HEK293 (cell line): Measurements from ENCODE around the gene ARHGAP23.

Experiments
- HOXA7 ChIP-seq: sonication (generic); formaldehyde crosslinking; IDR thresholded peaks from 2 replicates; pipeline ENCODE4 v1.8.1; 2022; ENCODE audit warnings: missing genetic modification reagents, borderline replicate concordance
- HOXD13 ChIP-seq: sonication (generic); formaldehyde crosslinking; IDR thresholded peaks from 2 replicates; pipeline ENCODE4 v1.8.0; 2022; ENCODE audit warnings: missing genetic modification reagents, borderline replicate concordance
- MZF1 ChIP-seq: fragments of 450-650 bp; formaldehyde crosslinking; IDR thresholded peaks from 2 replicates; pipeline ENCODE4 v1.5.1; 2017; ENCODE audit warnings: missing biosample characterization, missing genetic modification characterization, borderline replicate concordance
- PRDM1 ChIP-seq: fragments of 450-650 bp; formaldehyde crosslinking; IDR thresholded peaks from 2 replicates; pipeline ENCODE4; 2016; ENCODE audit warnings: missing biosample characterization, missing genetic modification characterization
- REPIN1 ChIP-seq: fragments of 450-650 bp; formaldehyde crosslinking; IDR thresholded peaks from 2 replicates; pipeline ENCODE4 v1.5.1; 2017; ENCODE audit warnings: missing biosample characterization, missing genetic modification characterization, low read depth
- SCRT1 ChIP-seq: fragments of 450-650 bp; formaldehyde crosslinking; IDR thresholded peaks from 2 replicates; pipeline ENCODE4 v1.5.1; 2016; ENCODE audit warnings: missing biosample characterization, missing genetic modification characterization, borderline replicate concordance
- ZBTB20 ChIP-seq: fragments of 450-650 bp; formaldehyde crosslinking; IDR thresholded peaks from 2 replicates; pipeline ENCODE4 v1.5.1; 2016; ENCODE audit warnings: missing biosample characterization, missing genetic modification characterization
- ZBTB48 ChIP-seq: fragments of 450-650 bp; formaldehyde crosslinking; IDR thresholded peaks from 2 replicates; pipeline ENCODE4 v1.5.1; 2016; ENCODE audit warnings: missing biosample characterization, missing genetic modification characterization
- ZFP69B ChIP-seq: fragments of 450-650 bp; formaldehyde crosslinking; IDR thresholded peaks from 2 replicates; pipeline ENCODE4 v1.5.1; 2016; ENCODE audit warnings: missing biosample characterization, missing genetic modification characterization
- ZNF157 ChIP-seq: fragments of 450-650 bp; formaldehyde crosslinking; IDR thresholded peaks from 2 replicates; pipeline ENCODE4 v1.5.1; 2016; ENCODE audit warnings: missing biosample characterization, missing genetic modification characterization
- ZNF211 ChIP-seq: fragments of 450-650 bp; formaldehyde crosslinking; IDR thresholded peaks from 2 replicates; pipeline ENCODE4 v1.5.1; 2016; ENCODE audit warnings: low read depth, missing biosample characterization, missing genetic modification characterization
- ZNF23 ChIP-seq: fragments of 450-650 bp; formaldehyde crosslinking; IDR thresholded peaks from 2 replicates; pipeline ENCODE4 v1.5.1; 2016; ENCODE audit warnings: missing biosample characterization, missing genetic modification characterization, borderline replicate concordance
- ZNF266 ChIP-seq: fragments of 450-650 bp; formaldehyde crosslinking; IDR thresholded peaks from 2 replicates; pipeline ENCODE4 v1.5.1; 2016; ENCODE audit warnings: missing biosample characterization, missing genetic modification characterization, low read depth
- ZNF311 ChIP-seq: fragments of 450-650 bp; formaldehyde crosslinking; IDR thresholded peaks from 2 replicates; pipeline ENCODE4 v1.5.1; 2017; ENCODE audit warnings: missing biosample characterization, missing genetic modification characterization, borderline replicate concordance
- ZNF324 ChIP-seq: fragments of 450-650 bp; formaldehyde crosslinking; IDR thresholded peaks from 2 replicates; pipeline ENCODE4 v1.5.1; 2016; ENCODE audit warnings: missing biosample characterization, missing genetic modification characterization
- ZNF366 ChIP-seq: fragments of 450-650 bp; formaldehyde crosslinking; conservative IDR thresholded peaks from 2 replicates; pipeline ENCODE4 v1.5.1; 2016; ENCODE audit warnings: missing biosample characterization, missing genetic modification characterization
- ZNF394 ChIP-seq: fragments of 450-650 bp; formaldehyde crosslinking; IDR thresholded peaks from 2 replicates; pipeline ENCODE4 v1.5.1; 2016; ENCODE audit warnings: missing biosample characterization, missing genetic modification characterization, mild to moderate bottlenecking, moderate library complexity, borderline replicate concordance
- ZNF404 ChIP-seq: fragments of 450-650 bp; formaldehyde crosslinking; IDR thresholded peaks from 2 replicates; pipeline ENCODE4 v1.5.1; 2017; ENCODE audit warnings: missing biosample characterization, missing genetic modification characterization
- ZNF423 ChIP-seq: fragments of 450-650 bp; formaldehyde crosslinking; IDR thresholded peaks from 2 replicates; pipeline ENCODE4 v1.5.1; 2016; ENCODE audit warnings: missing biosample characterization, missing genetic modification characterization
- ZNF510 ChIP-seq: fragments of 450-650 bp; formaldehyde crosslinking; IDR thresholded peaks from 2 replicates; pipeline ENCODE4 v1.5.1; 2018; ENCODE audit warnings: mild to moderate bottlenecking, missing genetic modification characterization, missing biosample characterization; ENCODE audit not compliant: insufficient replicate concordance
- ZNF544 ChIP-seq: fragments of 450-650 bp; formaldehyde crosslinking; IDR thresholded peaks from 2 replicates; pipeline ENCODE4 v1.5.0; 2017; ENCODE audit warnings: missing biosample characterization, missing genetic modification characterization
- ZNF548 ChIP-seq: fragments of 450-650 bp; formaldehyde crosslinking; IDR thresholded peaks from 2 replicates; pipeline ENCODE4 v1.5.1; 2016; ENCODE audit warnings: missing biosample characterization, missing genetic modification characterization
- ZNF660 ChIP-seq: fragments of 450-650 bp; IDR thresholded peaks from 2 replicates; pipeline ENCODE4 v1.5.1; 2018; ENCODE audit warnings: missing biosample characterization, mild to moderate bottlenecking, missing genetic modification characterization
- ZNF768 ChIP-seq: fragments of 450-650 bp; formaldehyde crosslinking; IDR thresholded peaks from 2 replicates; pipeline ENCODE4 v1.5.1; 2018; ENCODE audit warnings: missing biosample characterization, mild to moderate bottlenecking, missing genetic modification characterization
- ZNF791 ChIP-seq: fragments of 450-650 bp; formaldehyde crosslinking; IDR thresholded peaks from 2 replicates; pipeline ENCODE4 v1.5.1; 2016; ENCODE audit warnings: missing biosample characterization, missing genetic modification characterization
- ZNF792 ChIP-seq: fragments of 450-650 bp; formaldehyde crosslinking; IDR thresholded peaks from 2 replicates; pipeline ENCODE4 v1.5.1; 2016; ENCODE audit warnings: missing biosample characterization, missing genetic modification characterization
- TF ChIP-seq, protein P1 (sequence below): fragments of 450-650 bp; formaldehyde crosslinking; IDR thresholded peaks from 2 replicates; pipeline ENCODE4 v1.5.1; 2016; ENCODE audit warnings: missing biosample characterization, missing genetic modification characterization
- TF ChIP-seq, protein P2 (sequence below): fragments of 450-650 bp; formaldehyde crosslinking; IDR thresholded peaks from 2 replicates; pipeline ENCODE4 v1.5.1; 2016; ENCODE audit warnings: missing biosample characterization, missing genetic modification characterization
- TF ChIP-seq, protein P3 (sequence below): fragments of 450-650 bp; formaldehyde crosslinking; IDR thresholded peaks from 2 replicates; pipeline ENCODE4 v1.5.1; 2016; ENCODE audit warnings: missing biosample characterization, missing genetic modification characterization
- TF ChIP-seq, protein P4 (sequence below): fragments of 450-650 bp; formaldehyde crosslinking; IDR thresholded peaks from 2 replicates; pipeline ENCODE4 v1.5.1; 2016; ENCODE audit warnings: missing biosample characterization, missing genetic modification characterization, borderline replicate concordance
- TF ChIP-seq, protein P5 (sequence below): fragments of 450-650 bp; formaldehyde crosslinking; optimal IDR thresholded peaks from 2 replicates; pipeline ENCODE3; 2016; ENCODE audit warnings: missing biosample characterization, mild to moderate bottlenecking, missing genetic modification characterization

Gene ARHGAP23

DNA sequence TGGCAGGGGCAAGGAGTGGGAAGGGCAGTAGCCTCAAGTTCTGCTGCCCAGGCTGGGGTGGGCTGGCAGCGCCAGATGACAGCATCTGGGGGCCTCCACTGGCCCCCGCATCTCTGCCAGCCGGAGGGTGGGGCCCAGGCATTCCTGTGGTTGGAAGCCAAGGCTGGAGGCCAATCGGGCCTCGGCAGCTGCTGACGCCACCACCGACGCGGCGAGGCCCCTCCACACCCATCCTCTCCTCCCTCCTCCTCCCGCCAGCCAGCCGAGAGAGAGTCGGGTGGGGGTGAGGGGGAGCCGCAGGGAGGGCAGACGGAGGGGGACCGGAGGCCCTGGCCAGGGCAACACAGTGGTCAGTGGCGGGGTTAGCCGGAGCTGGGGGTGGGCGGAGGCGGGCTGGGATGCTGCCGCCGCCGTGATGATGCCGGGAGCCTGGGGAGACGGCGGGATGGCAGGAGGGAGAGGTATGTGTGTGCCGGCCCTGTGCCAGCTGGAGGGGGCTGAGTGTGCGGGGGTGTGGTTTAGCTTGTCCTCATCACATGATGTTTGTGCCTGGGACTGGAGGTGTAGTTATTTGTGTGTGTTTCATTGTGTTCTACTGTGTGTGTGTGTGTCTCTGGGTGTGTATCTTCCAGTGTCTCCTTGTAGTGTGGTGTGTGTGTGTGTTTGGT lies 36.6 kb downstream of the ARHGAP23 start (continued):
- TF ChIP-seq, protein P1, sequence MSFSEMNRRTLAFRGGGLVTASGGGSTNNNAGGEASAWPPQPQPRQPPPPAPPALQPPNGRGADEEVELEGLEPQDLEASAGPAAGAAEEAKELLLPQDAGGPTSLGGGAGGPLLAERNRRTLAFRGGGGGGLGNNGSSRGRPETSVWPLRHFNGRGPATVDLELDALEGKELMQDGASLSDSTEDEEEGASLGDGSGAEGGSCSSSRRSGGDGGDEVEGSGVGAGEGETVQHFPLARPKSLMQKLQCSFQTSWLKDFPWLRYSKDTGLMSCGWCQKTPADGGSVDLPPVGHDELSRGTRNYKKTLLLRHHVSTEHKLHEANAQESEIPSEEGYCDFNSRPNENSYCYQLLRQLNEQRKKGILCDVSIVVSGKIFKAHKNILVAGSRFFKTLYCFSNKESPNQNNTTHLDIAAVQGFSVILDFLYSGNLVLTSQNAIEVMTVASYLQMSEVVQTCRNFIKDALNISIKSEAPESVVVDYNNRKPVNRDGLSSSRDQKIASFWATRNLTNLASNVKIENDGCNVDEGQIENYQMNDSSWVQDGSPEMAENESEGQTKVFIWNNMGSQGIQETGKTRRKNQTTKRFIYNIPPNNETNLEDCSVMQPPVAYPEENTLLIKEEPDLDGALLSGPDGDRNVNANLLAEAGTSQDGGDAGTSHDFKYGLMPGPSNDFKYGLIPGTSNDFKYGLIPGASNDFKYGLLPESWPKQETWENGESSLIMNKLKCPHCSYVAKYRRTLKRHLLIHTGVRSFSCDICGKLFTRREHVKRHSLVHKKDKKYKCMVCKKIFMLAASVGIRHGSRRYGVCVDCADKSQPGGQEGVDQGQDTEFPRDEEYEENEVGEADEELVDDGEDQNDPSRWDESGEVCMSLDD (tag by site-specific recombination): peak; percentile 80
- TF ChIP-seq ZNF660 (no peak), ZBTB48 (tag by site-specific recombination) (peak; percentile 76), PRDM1 (no peak), ZNF768 (no peak), HOXD13 (no peak), ZNF211 (tag by site-specific recombination) (no peak), HOXA7 (CRISPR knock-in tag) (no peak), ZNF366 (tag by site-specific recombination) (peak; percentile 99), ZFP69B (tag by site-specific recombination) (peak; percentile 60), ZNF510 (tag by site-specific recombination) (no peak), ZNF548 (tag by site-specific recombination) (no peak), MZF1 (tag by site-specific recombination) (no peak), ZNF266 (tag by site-specific recombination) (no peak), ZNF544 (tag by site-specific recombination) (no peak), ZNF423 (tag by site-specific recombination) (no peak), REPIN1 (tag by site-specific recombination) (peak; percentile 76; the same call in 1 of the 2 replicates), ZNF311 (no peak), ZNF23 (no peak), ZNF792 (tag by site-specific recombination) (no peak), ZNF394 (tag by site-specific recombination) (peak; percentile 24; the same call in 1 of the 2 replicates), ZNF324 (tag by site-specific recombination) (peak; percentile 77; the same call in 1 of the 2 replicates), ZNF404 (tag by site-specific recombination) (no peak), ZBTB20 (peak; percentile 45; the same call in 1 of the 2 replicates), ZNF791 (no peak), SCRT1 (tag by site-specific recombination) (no peak), ZNF157 (tag by site-specific recombination) (no peak)
- TF ChIP-seq, protein P2, sequence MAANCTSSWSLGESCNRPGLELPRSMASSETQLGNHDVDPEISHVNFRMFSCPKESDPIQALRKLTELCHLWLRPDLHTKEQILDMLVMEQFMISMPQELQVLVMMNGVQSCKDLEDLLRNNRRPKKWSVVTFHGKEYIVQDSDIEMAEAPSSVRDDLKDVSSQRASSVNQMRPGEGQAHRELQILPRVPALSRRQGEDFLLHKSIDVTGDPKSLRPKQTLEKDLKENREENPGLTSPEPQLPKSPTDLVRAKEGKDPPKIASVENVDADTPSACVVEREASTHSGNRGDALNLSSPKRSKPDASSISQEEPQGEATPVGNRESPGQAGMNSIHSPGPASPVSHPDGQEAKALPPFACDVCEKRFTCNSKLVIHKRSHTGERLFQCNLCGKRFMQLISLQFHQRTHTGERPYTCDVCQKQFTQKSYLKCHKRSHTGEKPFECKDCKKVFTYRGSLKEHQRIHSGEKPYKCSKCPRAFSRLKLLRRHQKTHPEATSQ: no peak
- TF ChIP-seq, protein P3, sequence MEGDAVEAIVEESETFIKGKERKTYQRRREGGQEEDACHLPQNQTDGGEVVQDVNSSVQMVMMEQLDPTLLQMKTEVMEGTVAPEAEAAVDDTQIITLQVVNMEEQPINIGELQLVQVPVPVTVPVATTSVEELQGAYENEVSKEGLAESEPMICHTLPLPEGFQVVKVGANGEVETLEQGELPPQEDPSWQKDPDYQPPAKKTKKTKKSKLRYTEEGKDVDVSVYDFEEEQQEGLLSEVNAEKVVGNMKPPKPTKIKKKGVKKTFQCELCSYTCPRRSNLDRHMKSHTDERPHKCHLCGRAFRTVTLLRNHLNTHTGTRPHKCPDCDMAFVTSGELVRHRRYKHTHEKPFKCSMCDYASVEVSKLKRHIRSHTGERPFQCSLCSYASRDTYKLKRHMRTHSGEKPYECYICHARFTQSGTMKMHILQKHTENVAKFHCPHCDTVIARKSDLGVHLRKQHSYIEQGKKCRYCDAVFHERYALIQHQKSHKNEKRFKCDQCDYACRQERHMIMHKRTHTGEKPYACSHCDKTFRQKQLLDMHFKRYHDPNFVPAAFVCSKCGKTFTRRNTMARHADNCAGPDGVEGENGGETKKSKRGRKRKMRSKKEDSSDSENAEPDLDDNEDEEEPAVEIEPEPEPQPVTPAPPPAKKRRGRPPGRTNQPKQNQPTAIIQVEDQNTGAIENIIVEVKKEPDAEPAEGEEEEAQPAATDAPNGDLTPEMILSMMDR (tag by site-specific recombination): no peak
- TF ChIP-seq, protein P4, sequence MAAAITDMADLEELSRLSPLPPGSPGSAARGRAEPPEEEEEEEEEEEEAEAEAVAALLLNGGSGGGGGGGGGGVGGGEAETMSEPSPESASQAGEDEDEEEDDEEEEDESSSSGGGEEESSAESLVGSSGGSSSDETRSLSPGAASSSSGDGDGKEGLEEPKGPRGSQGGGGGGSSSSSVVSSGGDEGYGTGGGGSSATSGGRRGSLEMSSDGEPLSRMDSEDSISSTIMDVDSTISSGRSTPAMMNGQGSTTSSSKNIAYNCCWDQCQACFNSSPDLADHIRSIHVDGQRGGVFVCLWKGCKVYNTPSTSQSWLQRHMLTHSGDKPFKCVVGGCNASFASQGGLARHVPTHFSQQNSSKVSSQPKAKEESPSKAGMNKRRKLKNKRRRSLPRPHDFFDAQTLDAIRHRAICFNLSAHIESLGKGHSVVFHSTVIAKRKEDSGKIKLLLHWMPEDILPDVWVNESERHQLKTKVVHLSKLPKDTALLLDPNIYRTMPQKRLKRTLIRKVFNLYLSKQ (tag by site-specific recombination): no peak
- TF ChIP-seq, protein P5, sequence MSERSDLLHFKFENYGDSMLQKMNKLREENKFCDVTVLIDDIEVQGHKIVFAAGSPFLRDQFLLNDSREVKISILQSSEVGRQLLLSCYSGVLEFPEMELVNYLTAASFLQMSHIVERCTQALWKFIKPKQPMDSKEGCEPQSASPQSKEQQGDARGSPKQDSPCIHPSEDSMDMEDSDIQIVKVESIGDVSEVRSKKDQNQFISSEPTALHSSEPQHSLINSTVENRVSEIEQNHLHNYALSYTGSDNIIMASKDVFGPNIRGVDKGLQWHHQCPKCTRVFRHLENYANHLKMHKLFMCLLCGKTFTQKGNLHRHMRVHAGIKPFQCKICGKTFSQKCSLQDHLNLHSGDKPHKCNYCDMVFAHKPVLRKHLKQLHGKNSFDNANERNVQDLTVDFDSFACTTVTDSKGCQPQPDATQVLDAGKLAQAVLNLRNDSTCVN (tag by site-specific recombination): peak; percentile 3
